SJSA1 (cell line): ENCODE data around the gene AKR7A3. TPM values are rescaled to one million over a fixed set of nuclear protein-coding genes. Genes with fewer than 3 reads are reported as not detected.
"Not testable (repeated sequence)": the region's sequence is repeated elsewhere in the genome, so short reads cannot be mapped to it uniquely, and the experiment has no call there.

ENCODE experiments used
- DNase-seq, 2 experiments: peaks; one replicate each; pipeline ENCODE4 v3.0.0-alpha.2; 2015 to 2020; ENCODE audit warnings: low spot score in 2 of 2, low read depth in 1 of 2
- H3K27ac ChIP-seq: fragments of 250-450 bp; sonication (Bioruptor Pico); 2 replicates; pipeline ENCODE4 v1.5.1; 2020; ENCODE audit warnings: mild to moderate bottlenecking, moderate library complexity
- H3K27me3 ChIP-seq: fragments of 250-450 bp; sonication (Bioruptor Pico); replicated peaks from 2 replicates; pipeline ENCODE4 v1.5.1; 2020; ENCODE audit warnings: mild to moderate bottlenecking, moderate library complexity
- H3K36me3 ChIP-seq: fragments of 250-450 bp; sonication (Bioruptor Pico); 2 replicates; pipeline ENCODE4 v1.5.1; 2020; ENCODE audit warnings: mild to moderate bottlenecking
- H3K4me1 ChIP-seq: fragments of 250-450 bp; sonication (Bioruptor Pico); replicated peaks from 2 replicates; pipeline ENCODE4 v1.6.1; 2021; ENCODE audit warnings: mild to moderate bottlenecking
- H3K4me3 ChIP-seq: fragments of 250-450 bp; sonication (Bioruptor Pico); 2 replicates; pipeline ENCODE4 v1.5.1; 2020; ENCODE audit warnings: mild to moderate bottlenecking
- H3K9me3 ChIP-seq: fragments of 250-450 bp; sonication (Bioruptor Pico); replicated peaks from 2 replicates; pipeline ENCODE4 v1.5.1; 2020; ENCODE audit warnings: mild to moderate bottlenecking
- total RNA-seq: library from RNA; depleted of rRNA; stranded (reverse); fragments of >200 nt; shearing (Covaris generic); gene quantifications from 2 replicates; pipeline ENCODE4 v1.2.3, GENCODE V29; 2014; rRNA removed

AKR7A3 gene
- 0.21 and 0.53 TPM in 2 replicates for total RNA-seq

- not testable (repeated sequence) for H3K9me3 ChIP-seq, H3K36me3 ChIP-seq, H3K27ac ChIP-seq, H3K27me3 ChIP-seq, H3K4me1 ChIP-seq, DNase-seq, H3K4me3 ChIP-seq
Measured at GRCh38 chr1:19288324-19289241, at the start of gene AKR7A3. Gene AKR7A3, minus strand, starts transcription at chr1:19288770. Its CDS starts 61 bp downstream, at chr1:19288709.

- no peak overlapping the region for H3K4me3 ChIP-seq
- peaks cover 57% of the 10 kb centered on the region for H3K36me3 ChIP-seq
- H3K4me1 ChIP-seq: no peaks in the 10 kb centered on the region
- no peaks in the 10 kb centered on the region for H3K27me3 ChIP-seq
- no peaks in the 10 kb centered on the region for H3K9me3 ChIP-seq
- no peak overlapping the region for H3K27ac ChIP-seq
- no peak for DNase-seq
Measured at GRCh38 chr1:19338323-19338762, 49.8 kb upstream of the AKR7A3 start.

- DNase-seq: no peak
- Histone ChIP-seq H3K27me3 (no peaks in the 10 kb centered on the region), H3K4me3 (no peak overlapping the region), H3K4me1 (no peaks in the 10 kb centered on the region), H3K27ac (no peak overlapping the region), H3K9me3 (no peaks in the 10 kb centered on the region), H3K36me3 (peaks cover 47% of the 10 kb centered on the region)
Measured at GRCh38 chr1:19337289-19337688, 48.7 kb upstream of the AKR7A3 start.

- no peaks in the 10 kb centered on the region for H3K27me3 ChIP-seq
- peaks cover 39% of the 10 kb centered on the region for H3K36me3 ChIP-seq
- no peak overlapping the region for H3K27ac ChIP-seq
- H3K4me1 ChIP-seq: no peaks in the 10 kb centered on the region
- H3K4me3 ChIP-seq: no peak overlapping the region
- no peaks in the 10 kb centered on the region for H3K9me3 ChIP-seq
- DNase-seq: no peak
Measured at GRCh38 chr1:19336543-19336942, 48.0 kb upstream of the AKR7A3 start.

- Histone ChIP-seq H3K4me1 (no peaks in the 10 kb centered on the region), H3K27ac (no peak overlapping the region), H3K4me3 (no peak overlapping the region), H3K27me3 (no peaks in the 10 kb centered on the region), H3K36me3 (peaks cover 19% of the 10 kb centered on the region), H3K9me3 (no peaks in the 10 kb centered on the region)
- no peak for DNase-seq
Measured at GRCh38 chr1:19333587-19334354, 45.2 kb upstream of the AKR7A3 start.

GRCh38 chr1:19332832-19333231, 44.3 kb upstream of the AKR7A3 start:
- Histone ChIP-seq H3K27ac (no peak overlapping the region), H3K4me3 (no peak overlapping the region), H3K27me3 (no peaks in the 10 kb centered on the region), H3K4me1 (no peaks in the 10 kb centered on the region), H3K9me3 (no peaks in the 10 kb centered on the region), H3K36me3 (peaks cover 14% of the 10 kb centered on the region)
- no peak for DNase-seq

GRCh38 chr1:19331262-19331878, 42.8 kb upstream of the AKR7A3 start:
- peaks cover 18% of the 10 kb centered on the region; the same call in 1 of the 2 replicates for H3K36me3 ChIP-seq
- DNase-seq: no peak
- H3K27ac ChIP-seq: no peak overlapping the region
- no peaks in the 10 kb centered on the region for H3K4me1 ChIP-seq
- H3K27me3 ChIP-seq: no peaks in the 10 kb centered on the region
- H3K4me3 ChIP-seq: no peak overlapping the region
- H3K9me3 ChIP-seq: no peaks in the 10 kb centered on the region

- H3K4me3 ChIP-seq: no peak overlapping the region
- no peaks in the 10 kb centered on the region for H3K4me1 ChIP-seq
- H3K36me3 ChIP-seq: peaks cover 26% of the 10 kb centered on the region
- DNase-seq: no peak
- H3K9me3 ChIP-seq: no peaks in the 10 kb centered on the region
- H3K27me3 ChIP-seq: no peaks in the 10 kb centered on the region
- no peak overlapping the region for H3K27ac ChIP-seq
Measured at GRCh38 chr1:19330449-19331135, 42.0 kb upstream of the AKR7A3 start.

- H3K36me3 ChIP-seq: peaks cover 35% of the 10 kb centered on the region
- H3K27ac ChIP-seq: no peak overlapping the region
- H3K4me1 ChIP-seq: no peaks in the 10 kb centered on the region
- H3K9me3 ChIP-seq: no peaks in the 10 kb centered on the region
- no peaks in the 10 kb centered on the region for H3K27me3 ChIP-seq
- H3K4me3 ChIP-seq: no peak overlapping the region
- no peak for DNase-seq
Measured at GRCh38 chr1:19329611-19330010, 41.0 kb upstream of the AKR7A3 start.

GRCh38 chr1:19329188-19329587, 40.6 kb upstream of the AKR7A3 start:
- no peak for DNase-seq
- Histone ChIP-seq H3K27ac (no peak overlapping the region), H3K36me3 (peaks cover 40% of the 10 kb centered on the region), H3K9me3 (no peaks in the 10 kb centered on the region), H3K27me3 (no peaks in the 10 kb centered on the region), H3K4me1 (no peaks in the 10 kb centered on the region), H3K4me3 (no peak overlapping the region)

GRCh38 chr1:19328486-19328885, 39.9 kb upstream of the AKR7A3 start:
- H3K4me3 ChIP-seq: no peak overlapping the region
- H3K9me3 ChIP-seq: no peaks in the 10 kb centered on the region
- H3K36me3 ChIP-seq: peaks cover 44% of the 10 kb centered on the region

GRCh38 chr1:19327736-19328135, 39.2 kb upstream of the AKR7A3 start:
- no peak overlapping the region for H3K4me3 ChIP-seq
- DNase-seq: no peak
- no peaks in the 10 kb centered on the region for H3K9me3 ChIP-seq
- peaks cover 45% of the 10 kb centered on the region for H3K36me3 ChIP-seq
- H3K27me3 ChIP-seq: no peaks in the 10 kb centered on the region
- no peak overlapping the region for H3K27ac ChIP-seq
- H3K4me1 ChIP-seq: no peaks in the 10 kb centered on the region

More at GRCh38 chr1:19328486-19328885, 39.9 kb upstream of the AKR7A3 start:
- DNase-seq: no peak
- Histone ChIP-seq H3K4me1 (no peaks in the 10 kb centered on the region), H3K27me3 (no peaks in the 10 kb centered on the region), H3K27ac (no peak overlapping the region)

- no peaks in the 10 kb centered on the region for H3K27me3 ChIP-seq
- no peaks in the 10 kb centered on the region for H3K9me3 ChIP-seq
- H3K27ac ChIP-seq: no peak overlapping the region
- H3K4me1 ChIP-seq: no peaks in the 10 kb centered on the region
- no peak for DNase-seq
- peaks cover 48% of the 10 kb centered on the region for H3K36me3 ChIP-seq
- no peak overlapping the region for H3K4me3 ChIP-seq
Measured at GRCh38 chr1:19327301-19327700, 38.7 kb upstream of the AKR7A3 start.
